ENCODE data around the gene UTF1.
"Not testable (repeated sequence)": the region's sequence is repeated elsewhere in the genome, so short reads cannot be mapped to it uniquely, and the experiment has no call there.

UTF1 gene

DNA sequence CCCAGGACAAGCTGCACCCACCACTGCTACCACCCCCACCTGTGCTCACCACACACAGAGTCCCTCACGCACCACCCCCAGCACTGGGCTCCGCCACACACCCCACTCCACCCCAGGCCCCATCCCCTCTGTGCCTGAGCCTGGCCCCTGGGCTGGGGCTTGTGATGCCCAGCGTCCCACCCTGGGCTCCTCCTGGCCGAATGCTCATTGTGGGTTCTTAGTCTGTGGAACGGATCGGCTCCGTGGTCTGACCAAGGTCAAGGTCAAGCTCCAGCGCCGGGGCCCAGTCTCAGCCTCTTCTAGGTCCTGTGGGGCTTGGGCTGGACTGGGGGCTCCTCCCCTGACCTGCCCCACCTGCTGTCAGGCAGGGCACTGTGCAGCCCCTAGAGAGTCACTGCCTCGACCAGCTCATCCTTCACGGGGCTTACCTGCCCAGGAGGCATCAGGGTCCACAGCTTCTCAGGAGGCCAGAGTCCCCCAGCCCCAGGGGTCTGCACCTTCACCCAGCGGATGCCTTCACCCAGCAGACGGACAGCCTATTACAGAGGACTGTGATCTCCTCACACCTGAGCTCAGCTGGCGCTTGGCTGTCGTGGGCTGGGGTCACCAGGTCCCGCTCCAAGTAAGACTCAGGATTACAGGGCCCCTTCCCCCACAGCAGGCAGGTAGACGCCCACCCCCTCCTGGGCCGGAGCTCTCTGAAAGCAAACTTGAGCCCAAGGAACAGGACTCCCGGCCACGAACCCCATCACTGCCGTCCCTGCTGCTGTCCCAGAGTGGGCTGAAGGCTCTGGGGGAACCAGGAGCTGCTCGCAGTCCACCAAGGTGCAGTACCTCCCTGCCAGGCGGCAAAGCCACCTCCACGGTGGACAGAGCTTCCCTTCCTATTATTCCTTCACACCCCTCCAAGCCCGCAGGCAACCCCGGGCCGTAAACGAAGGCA lies 15.3 kb upstream of the UTF1 start:
- no peak overlapping the region for H3K27ac ChIP-seq (ENCODE audit: low read depth, low read length)
- no peak overlapping the region for H3K9ac ChIP-seq (ENCODE audit: low read length)
- H3K36me3 ChIP-seq (ENCODE audit: control insufficient read depth, insufficient read depth, low read length) = no peaks in the 10 kb centered on the region
- H3K27me3 ChIP-seq (ENCODE audit: control insufficient read depth, insufficient read depth, low read length) = peaks cover 3% of the 10 kb centered on the region
- H3K4me1 ChIP-seq (ENCODE audit: control insufficient read depth, insufficient read depth, low read length) = no peaks in the 10 kb centered on the region
- H3K4me3 ChIP-seq (ENCODE audit: low read length) = no peak overlapping the region

GRCh38 chr10:133215586-133215985 lies 14.4 kb upstream of the UTF1 start:
- no peaks in the 10 kb centered on the region for H3K4me1 ChIP-seq (ENCODE audit: control insufficient read depth, insufficient read depth, low read length)
- no peak overlapping the region for H3K27ac ChIP-seq (ENCODE audit: low read depth, low read length)

GRCh38 chr10:133216776-133217175 lies 13.2 kb upstream of the UTF1 start:
- H3K27ac ChIP-seq (ENCODE audit: low read depth, low read length) = no peak overlapping the region
- H3K36me3 ChIP-seq (ENCODE audit: control insufficient read depth, insufficient read depth, low read length) = no peaks in the 10 kb centered on the region
- H3K9ac ChIP-seq (ENCODE audit: low read length) = no peak overlapping the region
- H3K4me3 ChIP-seq (ENCODE audit: low read length) = no peak overlapping the region
- H3K4me1 ChIP-seq (ENCODE audit: control insufficient read depth, insufficient read depth, low read length) = no peaks in the 10 kb centered on the region
- peaks cover 8% of the 10 kb centered on the region for H3K27me3 ChIP-seq (ENCODE audit: control insufficient read depth, insufficient read depth, low read length)

More at GRCh38 chr10:133215586-133215985, 14.4 kb upstream of the UTF1 start:
- no peak overlapping the region for H3K9ac ChIP-seq (ENCODE audit: low read length)
- no peaks in the 10 kb centered on the region for H3K36me3 ChIP-seq (ENCODE audit: control insufficient read depth, insufficient read depth, low read length)
- H3K4me3 ChIP-seq (ENCODE audit: low read length) = no peak overlapping the region
- peaks cover 3% of the 10 kb centered on the region for H3K27me3 ChIP-seq (ENCODE audit: control insufficient read depth, insufficient read depth, low read length)

DNA sequence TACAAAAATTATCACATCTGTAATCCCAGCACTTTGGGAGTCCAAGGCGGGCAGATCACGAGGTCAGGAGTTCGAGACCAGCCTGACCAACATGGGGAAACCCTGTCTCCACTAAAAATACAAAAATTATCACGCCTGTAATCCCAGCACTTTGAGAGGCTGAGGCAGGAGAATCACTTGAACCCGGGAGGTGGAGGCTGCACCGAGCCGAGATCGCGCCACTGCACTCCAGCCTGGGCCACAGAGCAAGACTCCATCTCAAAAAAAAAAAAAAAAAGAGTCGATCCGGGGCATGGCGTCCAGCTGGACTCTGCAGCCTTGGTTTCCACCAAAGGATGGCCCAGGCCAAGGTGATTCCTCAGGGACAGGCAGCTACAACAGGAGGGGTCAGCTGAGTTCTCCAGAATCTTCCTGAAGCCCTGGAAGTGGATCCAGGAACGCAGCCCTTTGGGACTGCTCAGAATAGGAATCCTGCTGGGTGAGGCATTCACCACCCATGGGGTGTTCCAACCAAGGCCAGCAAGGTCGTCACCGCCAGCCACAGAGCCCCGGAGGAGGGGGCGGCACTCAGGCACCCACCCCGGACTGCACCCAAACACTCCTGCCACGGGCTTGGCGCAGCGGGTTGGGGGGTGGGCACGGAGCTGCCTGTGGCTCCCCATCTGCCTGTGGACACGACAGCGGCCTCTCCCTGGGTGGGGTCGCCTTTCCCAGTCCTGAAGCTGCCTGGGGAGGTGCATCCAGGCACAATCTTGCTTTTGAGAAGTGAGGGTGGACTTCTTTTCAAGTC lies 12.0 kb upstream of the UTF1 start:
- no peak overlapping the region for H3K4me3 ChIP-seq (ENCODE audit: low read length)
- no peak overlapping the region for H3K27ac ChIP-seq (ENCODE audit: low read depth, low read length)
- H3K4me1 ChIP-seq (ENCODE audit: control insufficient read depth, insufficient read depth, low read length) = no peaks in the 10 kb centered on the region
- no peak overlapping the region for H3K9ac ChIP-seq (ENCODE audit: low read length)
- peaks cover 8% of the 10 kb centered on the region for H3K27me3 ChIP-seq (ENCODE audit: control insufficient read depth, insufficient read depth, low read length)
- H3K36me3 ChIP-seq (ENCODE audit: control insufficient read depth, insufficient read depth, low read length) = no peaks in the 10 kb centered on the region

DNA sequence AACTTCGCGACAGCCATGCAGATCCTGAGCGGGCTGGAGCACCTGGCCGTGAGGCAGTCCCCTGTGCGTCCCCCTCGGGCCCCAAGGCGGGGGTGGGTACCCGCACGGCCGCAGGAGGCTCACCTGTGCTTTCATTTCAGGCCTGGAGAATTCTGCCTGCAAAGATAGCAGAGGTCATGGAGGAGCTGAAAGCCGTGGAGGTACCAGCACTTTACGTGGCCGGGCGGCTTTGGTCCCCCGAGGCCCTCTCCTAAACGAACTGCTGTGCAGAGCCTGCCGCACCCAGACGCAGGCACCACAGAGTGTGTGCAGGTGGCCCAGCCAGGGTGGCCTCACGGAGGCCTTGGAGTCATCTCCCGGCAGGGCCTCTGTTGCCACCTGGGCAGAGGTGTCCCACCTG lies 11.1 kb upstream of the UTF1 start:
- Histone ChIP-seq H3K9ac (ENCODE audit: low read length) (no peak overlapping the region), H3K27me3 (ENCODE audit: control insufficient read depth, insufficient read depth, low read length) (peaks cover 8% of the 10 kb centered on the region), H3K27ac (ENCODE audit: low read depth, low read length) (no peak overlapping the region), H3K4me1 (ENCODE audit: control insufficient read depth, insufficient read depth, low read length) (no peaks in the 10 kb centered on the region), H3K4me3 (ENCODE audit: low read length) (no peak overlapping the region), H3K36me3 (ENCODE audit: control insufficient read depth, insufficient read depth, low read length) (no peaks in the 10 kb centered on the region)

GRCh38 chr10:133219782-133220181 lies 10.2 kb upstream of the UTF1 start:
- no peak overlapping the region for H3K4me3 ChIP-seq (ENCODE audit: low read length)
- no peaks in the 10 kb centered on the region for H3K36me3 ChIP-seq (ENCODE audit: control insufficient read depth, insufficient read depth, low read length)
- no peak overlapping the region for H3K9ac ChIP-seq (ENCODE audit: low read length)
- no peak overlapping the region for H3K27ac ChIP-seq (ENCODE audit: low read depth, low read length)
- H3K4me1 ChIP-seq (ENCODE audit: control insufficient read depth, insufficient read depth, low read length) = no peaks in the 10 kb centered on the region
- H3K27me3 ChIP-seq (ENCODE audit: control insufficient read depth, insufficient read depth, low read length) = peaks cover 5% of the 10 kb centered on the region

- no peaks in the 10 kb centered on the region for H3K4me1 ChIP-seq (ENCODE audit: control insufficient read depth, insufficient read depth, low read length)
- H3K9ac ChIP-seq (ENCODE audit: low read length) = no peak overlapping the region
- no peaks in the 10 kb centered on the region for H3K36me3 ChIP-seq (ENCODE audit: control insufficient read depth, insufficient read depth, low read length)
- no peak overlapping the region for H3K27ac ChIP-seq (ENCODE audit: low read depth, low read length)
- peaks cover 5% of the 10 kb centered on the region for H3K27me3 ChIP-seq (ENCODE audit: control insufficient read depth, insufficient read depth, low read length)
- H3K4me3 ChIP-seq (ENCODE audit: low read length) = no peak overlapping the region
Observed at GRCh38 chr10:133221331-133221730, 8.7 kb upstream of the UTF1 start.

GRCh38 chr10:133221756-133222155 lies 8.3 kb upstream of the UTF1 start:
- H3K4me1 ChIP-seq (ENCODE audit: control insufficient read depth, insufficient read depth, low read length); H3K27me3 ChIP-seq (ENCODE audit: control insufficient read depth, insufficient read depth, low read length); H3K36me3 ChIP-seq (ENCODE audit: control insufficient read depth, insufficient read depth, low read length); H3K4me3 ChIP-seq (ENCODE audit: low read length); H3K27ac ChIP-seq (ENCODE audit: low read depth, low read length); H3K9ac ChIP-seq (ENCODE audit: low read length): not testable (repeated sequence)

- Histone ChIP-seq H3K27me3 (ENCODE audit: control insufficient read depth, insufficient read depth, low read length) (peaks cover 5% of the 10 kb centered on the region), H3K27ac (ENCODE audit: low read depth, low read length) (no peak overlapping the region), H3K4me1 (ENCODE audit: control insufficient read depth, insufficient read depth, low read length) (no peaks in the 10 kb centered on the region), H3K36me3 (ENCODE audit: control insufficient read depth, insufficient read depth, low read length) (no peaks in the 10 kb centered on the region), H3K9ac (ENCODE audit: low read length) (no peak overlapping the region), H3K4me3 (ENCODE audit: low read length) (no peak overlapping the region)
Observed at GRCh38 chr10:133224076-133224475, 5.9 kb upstream of the UTF1 start.

DNA sequence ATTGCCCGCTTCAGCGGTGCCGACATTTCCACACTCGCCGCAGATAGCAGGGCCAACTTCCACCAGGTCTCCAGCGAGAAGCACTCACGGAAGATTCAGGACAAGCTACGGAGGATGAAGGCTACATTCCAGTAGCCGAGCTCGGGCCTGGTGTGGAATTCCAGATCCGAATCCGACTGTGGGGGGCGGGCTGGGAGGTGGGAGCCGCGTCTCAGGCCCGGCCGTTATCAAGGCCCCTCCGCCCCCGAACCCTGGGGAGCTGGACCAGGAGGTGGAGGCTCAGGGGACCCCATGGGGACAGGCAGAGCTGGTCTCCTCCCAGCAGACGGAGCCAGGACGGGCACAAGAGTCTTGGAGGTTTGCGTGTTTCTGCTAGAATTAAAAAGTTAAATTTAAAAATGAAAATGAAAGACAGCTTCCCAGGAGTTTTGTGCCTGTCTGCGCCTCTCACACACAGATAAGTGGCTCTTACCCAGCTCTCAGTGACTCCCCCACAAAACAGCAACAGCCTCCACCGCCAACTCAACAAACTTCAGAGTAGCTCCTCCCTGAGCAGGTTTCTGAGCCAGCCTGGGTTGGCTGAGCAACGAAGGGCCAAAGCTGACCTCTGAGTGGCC lies 5.2 kb upstream of the UTF1 start:
- Histone ChIP-seq H3K9ac (ENCODE audit: low read length) (no peak overlapping the region), H3K27me3 (ENCODE audit: control insufficient read depth, insufficient read depth, low read length) (peaks cover 5% of the 10 kb centered on the region), H3K4me1 (ENCODE audit: control insufficient read depth, insufficient read depth, low read length) (no peaks in the 10 kb centered on the region), H3K36me3 (ENCODE audit: control insufficient read depth, insufficient read depth, low read length) (no peaks in the 10 kb centered on the region), H3K27ac (ENCODE audit: low read depth, low read length) (no peak overlapping the region), H3K4me3 (ENCODE audit: low read length) (no peak overlapping the region)

DNA sequence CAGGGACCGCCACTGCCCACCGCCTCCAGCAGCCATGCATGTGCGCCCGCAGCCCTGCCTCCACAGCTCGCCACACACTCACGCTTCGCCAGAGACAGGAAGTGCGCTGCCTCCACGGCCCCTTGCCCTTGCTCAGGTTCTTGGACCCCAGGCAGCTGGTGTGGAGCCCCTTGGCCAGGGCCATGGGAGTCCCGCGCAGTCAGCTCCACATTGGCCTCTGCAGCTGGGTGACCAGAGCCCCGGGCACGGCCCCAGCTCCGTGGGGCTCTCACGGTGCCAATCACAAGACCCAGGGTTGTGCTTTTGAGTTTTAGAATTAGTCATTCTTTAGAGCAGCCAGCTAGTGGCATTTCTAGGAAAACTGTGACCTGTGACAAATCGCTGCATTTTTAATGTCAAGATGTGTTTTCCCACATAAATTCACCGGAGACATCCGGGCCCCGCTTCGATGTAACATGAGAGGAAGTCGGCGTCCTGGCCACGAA lies 4.3 kb upstream of the UTF1 start:
- Histone ChIP-seq H3K4me3 (ENCODE audit: low read length) (no peak overlapping the region), H3K36me3 (ENCODE audit: control insufficient read depth, insufficient read depth, low read length) (no peaks in the 10 kb centered on the region)

DNA sequence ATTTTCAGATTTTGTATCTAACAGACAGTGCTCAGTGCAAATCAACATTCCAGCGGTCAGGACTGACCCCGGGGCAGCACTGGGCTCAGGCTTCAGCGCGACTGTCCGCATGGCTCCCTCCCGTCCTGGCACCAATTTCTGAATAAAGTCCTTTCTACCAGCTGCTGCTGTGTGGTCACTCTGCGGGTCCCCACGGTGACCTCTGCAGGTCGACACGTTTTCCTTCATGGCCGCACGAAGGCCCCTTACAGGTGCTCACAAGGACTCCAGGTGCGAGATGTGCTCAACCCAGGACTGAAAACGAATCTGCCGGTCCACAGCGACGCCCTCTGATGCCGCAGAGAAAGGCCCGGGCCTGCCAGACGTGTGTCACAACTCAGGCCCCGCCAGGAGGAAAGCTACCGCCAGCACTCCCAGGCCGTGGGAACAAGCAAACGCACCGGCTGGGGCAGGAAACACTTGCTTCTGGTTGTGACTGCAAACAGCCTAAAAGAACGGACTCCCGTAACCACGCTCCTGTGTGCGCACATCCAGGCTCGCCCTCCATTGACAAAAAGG lies 3.7 kb upstream of the UTF1 start:
- Histone ChIP-seq H3K4me3 (ENCODE audit: low read length) (no peak overlapping the region), H3K36me3 (ENCODE audit: control insufficient read depth, insufficient read depth, low read length) (no peaks in the 10 kb centered on the region), H3K9ac (ENCODE audit: low read length) (no peak overlapping the region), H3K27ac (ENCODE audit: low read depth, low read length) (no peak overlapping the region), H3K4me1 (ENCODE audit: control insufficient read depth, insufficient read depth, low read length) (no peaks in the 10 kb centered on the region), H3K27me3 (ENCODE audit: control insufficient read depth, insufficient read depth, low read length) (peaks cover 2% of the 10 kb centered on the region)

More for the DNA sequence above, 4.3 kb upstream of the UTF1 start:
- Histone ChIP-seq H3K27ac (ENCODE audit: low read depth, low read length) (no peak overlapping the region), H3K9ac (ENCODE audit: low read length) (no peak overlapping the region), H3K27me3 (ENCODE audit: control insufficient read depth, insufficient read depth, low read length) (peaks cover 3% of the 10 kb centered on the region), H3K4me1 (ENCODE audit: control insufficient read depth, insufficient read depth, low read length) (no peaks in the 10 kb centered on the region)

Measured in rectal smooth muscle tissue (tissue), 1 donor.